Measurements from ENCODE around the gene CLIC1.

Gene CLIC1

DNA sequence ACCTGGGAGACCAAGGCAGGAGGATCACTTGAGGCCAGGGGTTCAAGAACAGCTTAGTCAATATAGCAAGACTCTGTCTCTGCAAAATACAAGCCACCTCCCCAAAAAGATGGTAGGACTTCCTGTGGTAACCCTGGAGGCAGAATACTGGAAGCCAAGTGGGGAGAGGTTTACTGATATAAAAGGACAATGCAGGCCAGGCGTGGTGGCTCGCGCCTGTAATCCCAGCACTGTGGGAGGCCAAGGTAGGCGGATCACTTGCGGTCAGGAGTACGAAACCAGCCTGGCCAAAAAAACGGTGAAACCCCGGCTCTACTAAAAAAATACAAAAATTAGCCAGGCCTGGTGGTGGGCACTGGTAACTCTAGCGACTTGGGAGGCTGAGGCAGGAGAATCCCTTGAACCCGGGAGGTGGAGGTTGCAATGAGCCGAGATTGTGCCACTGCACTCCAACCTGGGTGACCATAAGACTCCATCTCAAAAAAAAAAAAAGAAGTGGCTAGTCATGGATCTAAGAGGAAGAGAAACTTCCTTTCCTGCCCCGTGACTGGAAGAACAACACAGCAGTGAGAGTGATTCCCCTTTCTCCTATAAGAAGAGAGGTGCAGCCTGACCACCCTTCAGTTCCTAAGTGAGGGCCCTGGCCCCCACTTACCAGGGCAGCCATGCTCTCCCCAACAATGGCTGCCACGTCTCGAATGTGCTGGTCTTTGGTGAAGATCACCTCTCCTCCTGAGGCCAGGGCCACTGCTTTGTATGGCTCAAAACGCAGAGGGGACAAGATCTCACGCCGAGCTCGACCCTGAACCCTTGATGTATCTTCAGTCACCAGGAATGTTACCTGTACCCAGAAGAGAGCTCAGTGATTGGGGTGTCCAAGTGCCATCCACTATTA, 32.3 kb upstream of the CLIC1 start:
- DNase-seq, result no peak

DNA sequence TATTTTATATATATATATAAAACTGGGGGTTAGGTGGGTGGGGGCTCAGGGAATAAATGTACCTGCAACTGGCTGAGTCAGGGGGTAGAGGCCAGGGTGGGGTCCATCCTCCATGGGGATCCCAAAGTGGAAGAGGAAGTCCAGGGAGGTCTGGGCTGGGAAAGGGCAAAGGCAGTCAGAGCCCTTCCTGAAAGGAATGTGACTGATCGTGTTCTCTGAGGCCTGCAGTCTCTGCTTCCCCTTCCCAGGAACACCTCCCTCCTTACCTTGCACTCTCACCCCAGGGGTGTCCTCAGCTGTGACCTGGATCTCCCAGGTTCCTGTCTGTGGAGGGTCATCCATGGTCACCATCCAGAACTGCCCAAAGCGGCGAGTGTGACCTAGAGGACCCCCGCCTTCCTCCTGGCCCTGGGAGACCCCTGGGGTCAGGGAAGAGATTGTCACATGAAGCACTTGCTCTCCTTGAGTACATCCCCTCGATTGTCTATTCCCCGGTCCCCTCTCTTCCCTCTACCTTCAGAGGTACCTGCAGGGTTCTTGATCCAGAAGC, 30.8 kb upstream of the CLIC1 start:
- DNase-seq, result no peak

DNA sequence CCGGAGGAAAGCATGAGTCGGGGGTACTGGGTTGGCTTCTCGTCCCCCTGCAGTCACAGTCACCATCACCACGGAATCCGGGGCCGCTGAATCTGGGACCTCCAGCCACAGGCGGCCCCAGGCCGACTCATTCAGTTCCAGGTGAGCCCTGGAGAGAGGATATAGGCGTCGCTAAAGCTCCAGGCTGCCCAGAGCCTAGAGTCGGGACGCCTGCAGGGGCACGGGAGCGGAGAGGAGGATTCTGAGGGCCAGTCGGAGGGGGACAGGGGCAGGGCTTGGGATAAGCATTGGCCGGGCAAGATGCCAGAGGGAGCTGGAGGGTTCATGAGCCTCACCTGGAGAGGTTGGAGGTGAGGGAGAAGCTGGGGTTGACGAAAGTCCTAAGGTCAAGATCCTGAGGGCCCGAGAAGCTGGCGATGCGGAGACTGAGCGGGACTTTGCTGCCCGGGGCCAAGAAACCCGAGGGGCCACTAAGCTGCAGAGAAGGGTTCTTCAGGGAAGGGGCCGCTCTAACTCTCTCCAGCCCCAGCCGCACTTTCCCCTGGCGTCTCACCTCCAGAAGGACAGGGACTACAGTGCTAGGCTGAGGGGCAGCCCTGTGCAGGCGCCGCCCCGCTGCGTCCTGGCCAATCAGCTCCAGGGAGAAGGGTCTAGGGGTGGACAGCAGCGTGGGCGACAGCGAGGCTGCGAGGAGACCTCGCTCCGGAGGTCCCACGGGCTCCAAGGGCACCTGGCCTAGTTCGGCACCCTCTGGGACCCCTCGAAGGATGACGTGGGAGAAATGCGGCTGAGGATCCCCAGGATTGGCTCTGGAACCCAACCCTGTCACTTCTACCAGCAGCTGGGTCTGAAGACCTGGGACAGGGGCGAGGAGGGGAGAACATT, 29.8 kb upstream of the CLIC1 start:
- DNase-seq, result no peak

DNA sequence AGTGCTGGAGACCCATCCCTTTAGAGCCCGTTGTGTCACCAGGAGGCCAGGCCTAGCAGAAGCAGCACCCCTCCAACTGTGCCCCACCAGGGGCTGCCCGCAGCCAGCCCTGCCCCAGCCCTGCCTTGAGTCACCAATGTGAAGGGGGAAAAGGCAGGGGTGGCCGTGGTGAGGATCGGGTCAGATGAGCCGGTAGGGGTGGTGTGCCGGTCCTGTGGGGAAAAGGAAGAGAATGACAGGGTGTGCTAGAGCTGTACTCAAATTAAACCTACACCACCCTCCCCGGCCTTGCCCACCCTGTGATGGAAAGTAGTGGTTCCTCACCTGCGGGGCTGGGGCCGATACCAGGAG, 29.2 kb upstream of the CLIC1 start:
- no peak for DNase-seq

DNA sequence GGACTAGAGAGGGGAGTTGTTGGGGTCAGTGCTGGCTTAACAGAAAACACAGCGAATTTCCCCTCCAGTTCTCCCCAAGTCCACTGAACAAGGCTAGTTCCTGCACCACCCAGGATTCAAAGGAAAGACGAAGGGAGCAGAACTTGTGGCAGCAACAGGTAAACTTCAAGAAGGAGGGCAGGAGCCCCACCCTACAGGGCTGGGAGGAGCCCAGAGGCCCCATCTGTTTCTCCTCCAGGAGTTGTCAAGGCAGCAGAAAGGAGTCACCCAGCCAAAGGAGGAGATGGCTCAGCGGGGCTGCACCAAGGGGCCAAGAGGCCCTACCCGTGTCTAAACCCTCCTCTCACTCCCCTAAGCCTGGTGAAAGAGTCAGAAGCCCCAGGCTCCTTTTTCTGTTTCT, 27.9 kb upstream of the CLIC1 start:
- DNase-seq, result no peak

DNA sequence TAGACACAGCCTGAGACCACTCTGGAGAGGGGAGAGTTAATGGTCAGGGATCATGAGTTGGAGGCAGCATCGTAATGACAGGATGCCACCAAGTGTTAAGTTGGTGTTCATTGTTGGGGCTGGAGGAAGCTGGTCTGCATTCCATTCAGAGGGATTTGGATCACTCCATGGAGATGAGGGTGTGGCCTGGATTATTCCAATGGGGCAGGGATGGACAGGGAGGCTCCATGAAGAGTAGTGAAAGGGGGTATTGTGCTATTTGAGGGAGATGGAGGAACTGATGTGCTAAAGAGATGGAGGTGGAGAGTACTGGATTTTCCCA, 27.2 kb upstream of the CLIC1 start:
- DNase-seq, result no peak

DNA sequence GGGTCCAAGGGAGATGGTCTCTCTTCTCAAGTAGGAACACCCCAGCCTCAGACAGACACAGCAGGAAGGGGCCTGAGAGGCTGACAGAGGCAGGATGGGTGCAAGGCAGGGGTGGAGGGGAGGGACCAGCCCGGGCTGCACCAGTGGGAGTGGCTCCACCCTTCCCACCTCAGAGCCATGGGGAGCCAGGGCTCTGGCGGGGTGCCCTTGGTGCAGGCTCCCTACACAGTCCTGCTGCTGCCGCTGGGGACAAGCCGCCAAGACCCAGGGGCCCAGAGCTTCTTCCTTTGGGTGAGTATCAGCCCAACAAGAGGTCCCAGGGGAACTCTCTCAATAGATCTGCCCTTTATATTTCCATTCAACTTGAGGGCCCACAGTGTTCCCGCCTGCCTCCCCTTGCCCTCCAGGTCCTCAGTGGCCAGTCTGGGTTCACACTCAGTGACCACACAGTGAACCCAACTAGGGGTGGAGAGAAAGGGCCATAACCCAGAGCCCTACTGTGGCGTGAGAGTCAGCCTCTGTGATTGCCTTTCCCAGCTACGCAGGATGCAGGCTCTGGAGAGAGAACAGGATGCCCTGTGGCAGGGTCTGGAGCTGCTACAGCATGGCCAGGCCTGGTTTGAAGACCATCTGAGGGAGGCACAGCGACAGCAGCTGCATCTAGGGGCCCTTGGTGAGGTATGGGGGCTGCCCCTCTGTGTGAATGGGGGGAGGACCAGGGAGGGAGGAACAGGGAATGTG, 26.7 kb upstream of the CLIC1 start:
- DNase-seq, result no peak

DNA sequence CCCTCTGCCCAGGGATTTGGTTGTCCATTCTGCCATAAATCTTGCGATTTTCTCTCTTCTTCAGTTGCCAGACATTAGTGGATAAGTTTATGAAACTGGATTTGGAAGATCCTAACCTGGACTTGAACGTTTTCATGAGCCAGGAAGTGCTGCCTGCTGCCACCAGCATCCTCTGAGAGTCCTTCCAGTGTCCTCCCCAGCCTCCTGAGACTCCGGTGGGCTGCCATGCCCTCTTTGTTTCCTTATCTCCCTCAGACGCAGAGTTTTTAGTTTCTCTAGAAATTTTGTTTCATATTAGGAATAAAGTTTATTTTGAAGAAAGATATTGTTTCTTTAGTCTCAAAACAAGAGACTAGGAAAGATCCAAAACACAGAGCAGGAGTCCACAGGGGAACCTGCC, 26.0 kb upstream of the CLIC1 start, which contains the start of gene SAPCD1:
Gene SAPCD1 (plus strand): TSS at position 301 of the 400 bp plus-strand sequence. CDS start 399 bp downstream, outside the sequence.
- no peak for DNase-seq

DNA sequence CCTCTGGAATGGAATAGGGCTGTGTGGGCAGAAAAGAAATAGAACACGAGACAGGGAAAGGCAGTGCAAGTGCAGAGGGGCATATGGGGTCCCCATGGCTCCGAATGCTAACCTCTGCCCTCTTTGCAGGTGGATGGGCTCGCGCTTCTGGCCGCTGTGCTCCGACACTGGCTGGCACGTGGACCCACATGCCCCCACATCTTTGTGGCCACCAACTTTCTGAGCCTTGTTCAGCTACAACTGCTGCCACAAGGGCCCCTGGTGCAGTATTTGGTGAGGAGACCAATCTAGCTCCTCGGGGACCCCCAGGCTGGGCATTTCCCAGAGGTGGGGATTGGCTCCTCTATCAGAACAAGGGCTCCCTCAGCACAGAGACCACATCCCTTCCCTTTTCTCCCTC, 25.0 kb upstream of the CLIC1 start:
- no peak for DNase-seq

DNA sequence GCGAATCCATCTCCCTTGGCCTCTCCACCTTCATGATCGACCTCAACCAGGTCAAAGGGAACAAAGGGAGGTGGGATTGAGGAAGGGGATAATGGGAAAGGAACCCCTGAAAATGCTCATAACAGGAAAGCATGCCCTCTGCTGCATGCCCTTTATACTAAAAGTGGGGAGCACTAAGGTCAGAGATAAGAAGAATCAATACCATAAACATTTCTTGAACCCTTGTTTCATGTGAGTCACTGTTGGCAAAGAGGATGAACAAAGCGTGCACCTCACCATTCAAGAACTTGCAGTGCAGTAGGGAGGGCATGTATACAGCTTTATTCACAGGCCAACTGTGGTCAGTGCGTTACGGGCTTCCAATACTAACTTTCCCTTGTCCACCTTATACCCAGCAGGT, 24.5 kb upstream of the CLIC1 start:
- no peak for DNase-seq

DNA sequence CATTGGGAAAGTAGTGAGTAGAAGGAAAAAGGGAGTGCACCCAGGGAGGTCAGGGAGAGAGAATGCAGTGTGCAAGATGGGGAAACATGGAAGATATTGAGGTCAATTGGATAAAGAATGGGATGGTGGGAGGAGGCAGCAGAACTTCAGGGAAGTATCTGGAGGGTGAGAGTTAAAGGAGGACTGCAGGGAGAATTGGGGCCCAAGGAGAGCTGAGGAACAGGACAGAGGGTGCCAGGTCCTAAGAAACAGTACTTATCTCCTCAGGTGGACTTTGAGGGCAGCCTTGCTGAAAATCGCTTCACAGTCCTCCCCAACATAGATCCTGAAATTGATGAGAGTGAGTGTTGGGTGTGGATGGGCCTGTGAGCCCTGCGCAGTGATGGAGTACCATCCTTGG, 22.0 kb upstream of the CLIC1 start:
- no peak for DNase-seq

DNA sequence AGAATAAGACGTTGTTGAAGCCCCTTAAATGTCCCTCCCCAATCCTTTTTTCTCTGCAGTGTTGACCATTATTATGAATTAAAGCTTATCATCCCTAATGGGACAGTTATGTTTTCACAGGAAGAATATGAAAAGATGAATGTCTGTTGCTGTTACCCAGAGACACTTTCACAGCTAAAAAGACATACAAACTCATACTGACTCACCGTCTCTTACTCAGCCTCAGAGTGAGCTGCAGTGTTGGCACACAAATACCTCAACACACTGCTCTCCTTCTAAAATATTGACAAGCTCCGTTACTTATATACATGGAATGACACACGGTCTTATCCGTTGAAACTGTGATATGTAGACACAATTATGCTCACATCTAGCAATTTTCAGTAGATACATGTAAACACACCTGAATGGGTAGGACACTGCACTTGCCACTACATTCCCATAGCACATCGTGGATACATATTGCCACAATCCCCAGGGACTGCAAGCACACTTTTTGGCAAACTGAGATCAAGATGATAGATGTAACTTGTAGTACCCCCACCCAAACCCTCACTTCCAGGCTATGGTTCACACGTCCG, 16.5 kb upstream of the CLIC1 start:
- DNase-seq, result no peak

DNA sequence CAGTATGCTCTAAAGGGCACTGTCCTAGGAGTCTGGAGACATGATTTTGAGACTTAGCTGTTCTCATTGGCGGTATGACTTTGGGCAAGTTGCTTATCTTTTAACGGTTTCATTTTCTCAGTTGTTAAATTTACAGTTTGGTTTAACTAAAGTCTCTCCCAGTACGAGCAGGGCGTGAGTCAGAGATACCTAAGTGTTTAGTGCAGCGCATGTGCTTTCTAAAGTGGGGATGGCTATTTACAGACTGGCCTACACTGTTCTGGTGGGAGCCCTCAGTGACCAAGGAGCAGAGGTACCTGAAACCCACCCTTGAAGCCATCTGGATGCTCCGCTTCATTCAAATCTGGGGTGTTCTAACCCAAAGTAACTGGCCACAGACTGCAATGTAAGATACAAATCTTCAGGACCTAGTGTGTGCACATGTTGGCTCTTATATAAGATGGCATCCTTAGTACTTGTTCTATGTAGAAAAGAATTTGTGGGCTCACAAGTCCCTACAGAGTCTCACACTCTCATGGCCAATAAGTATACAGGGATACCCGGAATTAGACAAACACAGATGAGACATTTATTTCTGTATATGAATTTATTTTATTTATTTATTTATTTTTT, 14.2 kb upstream of the CLIC1 start:
- DNase-seq, result no peak

DNA sequence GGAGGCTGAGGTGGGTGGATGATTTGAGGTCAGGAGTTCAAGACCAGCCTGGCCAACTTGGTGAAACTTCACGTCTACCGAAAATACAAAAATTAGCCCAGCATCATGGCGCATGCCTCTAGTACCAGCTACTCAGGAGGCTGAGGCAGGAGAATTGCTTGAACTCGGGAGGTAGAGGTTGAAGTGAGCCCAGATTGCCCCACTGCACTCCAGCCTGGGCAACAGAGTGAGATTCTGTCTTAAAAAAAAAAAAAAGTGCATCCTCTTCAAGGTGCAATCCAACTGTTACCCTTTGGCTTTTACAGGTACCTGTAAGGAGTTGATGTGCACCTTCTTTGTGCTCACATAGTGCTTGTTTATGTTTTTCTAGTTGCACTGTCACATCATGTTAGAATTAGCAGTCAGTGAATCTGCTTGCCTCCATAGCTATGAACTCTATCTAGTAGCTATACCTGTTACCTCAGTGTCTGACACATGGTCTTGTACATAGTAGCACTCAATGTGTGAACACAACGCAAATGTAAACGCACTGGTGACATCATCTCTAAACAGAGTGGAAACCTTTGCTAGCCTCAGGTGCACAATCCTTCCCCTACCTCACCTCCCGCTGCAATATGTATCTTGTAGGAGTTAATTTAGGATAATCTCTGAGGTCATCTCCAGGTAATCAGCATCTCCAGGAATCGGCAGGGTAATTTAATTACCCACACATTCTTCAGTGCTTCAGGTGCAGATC, 13.1 kb upstream of the CLIC1 start:
- DNase-seq, result no peak

DNA sequence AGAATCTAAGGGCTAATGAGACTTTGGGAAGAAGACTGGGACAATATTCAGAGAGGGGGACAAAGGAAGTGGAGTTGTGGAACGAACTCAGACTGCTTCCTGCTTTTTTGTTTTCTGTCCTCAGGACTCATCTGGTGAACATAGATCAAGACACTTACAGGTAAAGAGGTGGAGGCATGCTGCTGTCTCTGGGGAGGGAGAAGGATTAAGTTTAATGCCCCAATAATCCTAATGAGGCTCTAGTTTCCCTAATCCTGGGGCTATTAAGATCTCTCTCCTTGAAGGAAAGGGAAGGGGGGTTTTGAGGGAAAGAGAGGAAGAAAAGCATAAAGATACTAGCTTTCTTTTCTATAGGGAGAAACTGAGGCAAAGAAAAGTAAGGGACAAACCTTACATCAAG, 8.1 kb upstream of the CLIC1 start:
- no peak for DNase-seq

DNA sequence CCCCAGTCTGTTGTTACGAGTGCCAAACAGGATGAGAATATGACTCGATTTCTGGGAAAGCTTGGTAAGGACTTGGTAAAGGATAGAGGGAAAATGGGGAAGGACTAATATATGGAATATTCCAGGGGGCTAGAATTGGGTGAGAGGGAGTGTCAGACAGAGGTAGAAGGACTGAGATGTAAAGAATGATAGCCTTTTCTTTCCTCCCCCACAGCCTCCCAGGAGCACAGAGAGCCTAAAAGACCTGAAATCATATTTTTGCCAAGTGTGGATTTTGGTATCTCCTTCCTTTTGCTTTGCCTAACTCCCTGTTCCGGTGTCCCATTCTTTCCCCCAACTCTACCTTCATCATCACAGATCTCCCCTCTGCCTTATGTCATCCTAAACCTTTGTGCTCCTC, 6.6 kb upstream of the CLIC1 start:
- no peak for DNase-seq

DNA sequence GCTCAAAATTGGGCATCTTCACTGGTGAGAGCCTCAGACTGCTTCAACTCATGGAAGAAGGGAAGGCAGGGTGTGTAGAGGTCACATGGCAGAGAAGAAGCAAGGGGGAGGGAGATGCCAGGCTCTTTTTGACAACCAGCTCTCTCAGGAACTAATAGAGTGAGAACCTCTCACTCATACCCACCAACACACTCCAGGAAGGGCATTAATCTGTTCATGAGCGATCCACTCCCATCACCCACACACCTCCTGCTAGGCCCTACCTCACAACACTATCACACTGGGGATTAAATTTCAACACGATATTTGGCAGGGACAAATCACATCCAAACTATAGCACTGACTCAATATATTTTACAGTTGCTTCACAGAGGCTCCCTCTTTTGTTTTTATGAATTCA, 5.5 kb upstream of the CLIC1 start:
- DNase-seq, result no peak

DNA sequence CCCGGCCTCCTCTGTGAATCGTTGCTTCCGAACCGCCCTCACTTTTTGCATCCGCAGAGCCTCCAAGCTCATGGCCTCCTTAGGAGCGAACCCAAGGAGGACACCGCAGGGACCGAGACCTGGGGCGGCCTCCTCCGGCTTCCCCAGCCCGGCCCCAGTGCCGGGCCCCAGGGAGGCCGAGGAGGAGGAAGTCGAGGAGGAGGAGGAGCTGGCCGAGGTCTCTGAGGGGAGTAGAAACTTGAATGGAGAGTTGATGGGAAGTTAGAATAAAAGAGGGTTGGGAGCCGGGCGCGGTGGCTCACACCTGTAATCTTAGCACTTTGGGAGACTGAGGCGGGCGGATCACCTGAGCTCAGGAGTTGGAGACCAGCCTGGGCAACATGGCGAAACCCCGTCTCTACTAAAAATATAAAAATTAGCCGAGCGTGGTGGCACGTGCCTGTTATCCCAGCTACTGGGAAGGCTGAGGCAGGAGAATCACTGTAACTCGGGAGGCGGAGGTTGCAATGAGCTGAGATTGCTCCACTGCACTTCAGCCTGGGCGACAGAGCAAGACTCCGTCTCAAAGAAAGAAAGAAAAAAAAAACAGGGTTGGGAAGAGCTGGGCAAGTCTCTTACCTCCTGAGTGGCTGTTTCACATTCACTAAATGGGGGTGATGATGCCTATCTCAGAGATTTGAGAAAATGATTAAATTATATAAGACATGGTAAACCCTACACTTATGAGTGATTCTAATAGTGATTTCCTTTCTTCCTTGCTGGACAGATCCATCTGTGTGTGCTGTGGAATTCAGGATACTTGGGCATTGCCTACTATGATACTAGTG, 4.3 kb upstream of the CLIC1 start:
- peak; percentile 67 for DNase-seq

DNA sequence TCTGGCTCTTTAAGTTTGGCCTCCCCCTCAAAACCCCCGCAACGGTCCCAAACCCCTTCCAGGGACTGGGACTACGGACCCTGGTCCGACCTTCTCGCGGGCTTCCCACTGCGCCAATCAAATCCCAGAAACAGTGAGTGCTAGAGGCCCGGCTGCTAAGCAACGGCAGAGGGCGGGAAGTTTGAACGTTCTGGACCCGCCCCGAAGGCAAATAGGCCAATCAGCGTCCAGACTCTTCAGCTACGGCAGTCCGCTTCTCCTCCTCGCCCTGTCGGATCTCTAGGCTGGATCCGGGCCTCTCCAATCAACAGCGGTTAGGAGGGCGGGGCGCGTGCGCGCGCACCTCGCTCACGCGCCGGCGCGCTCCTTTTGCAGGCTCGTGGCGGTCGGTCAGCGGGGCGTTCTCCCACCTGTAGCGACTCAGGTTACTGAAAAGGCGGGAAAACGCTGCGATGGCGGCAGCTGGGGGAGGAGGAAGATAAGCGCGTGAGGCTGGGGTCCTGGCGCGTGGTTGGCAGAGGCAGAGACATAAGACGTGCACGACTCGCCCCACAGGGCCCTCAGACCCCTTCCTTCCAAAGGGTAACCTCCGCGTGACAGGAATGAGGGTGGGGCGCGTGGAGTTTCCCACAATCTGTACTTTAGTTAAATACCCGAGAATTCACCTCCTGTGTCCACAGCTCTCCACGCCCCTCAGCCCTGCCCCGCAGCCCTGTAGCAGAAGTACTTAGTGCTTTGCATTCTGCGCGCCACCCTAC, 3.5 kb upstream of the CLIC1 start, which contains the start of gene MSH5:
Gene MSH5 (plus strand): TSS at position 367 of the 758 bp plus-strand sequence. CDS start 462 bp downstream, outside the sequence.
- DNase-seq, result peak; percentile 98
